Measurements from ENCODE around the gene CCZ1B.
"Not testable (repeated sequence)": the region's sequence is repeated elsewhere in the genome, so short reads cannot be mapped to it uniquely, and the experiment has no call there.

- TF ChIP-seq CTCF (IDR thresholded peaks at IDR 0.05; ENCODE audit: poor library complexity, severe bottlenecking); SMC3 (conservative IDR thresholded peaks at IDR 0.05; ENCODE audit: poor library complexity); RAD21 (conservative IDR thresholded peaks at IDR 0.05); REST (IDR thresholded peaks at IDR 0.05; ENCODE audit: borderline replicate concordance); EZH2 (IDR thresholded peaks at IDR 0.05; ENCODE audit: borderline replicate concordance, insufficient read depth, low read length, poor library complexity, severe bottlenecking); POLR2AphosphoS5 (IDR thresholded peaks at IDR 0.05); EP300 (conservative IDR thresholded peaks at IDR 0.05; ENCODE audit: poor library complexity, severe bottlenecking); TAF1 (IDR thresholded peaks at IDR 0.05; ENCODE audit: low read depth): not testable (repeated sequence)
Measured at GRCh38 chr7:6797218-6797617, 28.9 kb downstream of the CCZ1B start.

Measured in neural cell (in vitro differentiated cells).